GM12873 (cell line): ENCODE data around the gene KDM5B.

Source experiments
- CTCF ChIP-seq: IDR thresholded peaks from 2 replicates; pipeline ENCODE4 v1.5.1; 2012; ENCODE audit warnings: low read depth, mild to moderate bottlenecking, moderate library complexity, low read length, control low read depth; ENCODE audit not compliant: insufficient read depth; ENCODE audit errors: missing control alignments

The KDM5B gene

GRCh38 chr1:202706851-202707250 is 101.4 kb downstream of the KDM5B start:
- TF ChIP-seq CTCF = no peak

GRCh38 chr1:202704601-202705000 is 103.6 kb downstream of the KDM5B start:
- no peak for TF ChIP-seq CTCF

DNA sequence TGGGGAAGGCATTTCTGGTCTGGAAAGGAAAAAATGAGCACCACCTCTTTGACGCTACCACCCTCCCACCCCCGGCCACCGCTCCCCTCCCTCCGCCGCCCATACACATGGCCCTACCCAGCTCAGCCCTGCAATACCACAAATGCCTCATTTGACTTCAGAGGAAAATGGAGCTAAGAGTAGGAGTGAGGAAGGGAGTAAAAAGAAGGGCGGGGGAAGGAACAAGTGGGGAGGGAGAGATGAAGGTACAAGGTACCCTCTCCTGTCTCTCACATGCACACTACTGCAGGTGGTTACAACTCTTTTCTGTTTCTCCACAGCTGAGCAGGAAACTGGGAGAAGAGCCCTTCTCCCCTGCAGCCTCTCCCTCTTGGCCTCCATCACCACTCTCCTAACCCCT is 105.0 kb downstream of the KDM5B start:
- no peak for TF ChIP-seq CTCF

DNA sequence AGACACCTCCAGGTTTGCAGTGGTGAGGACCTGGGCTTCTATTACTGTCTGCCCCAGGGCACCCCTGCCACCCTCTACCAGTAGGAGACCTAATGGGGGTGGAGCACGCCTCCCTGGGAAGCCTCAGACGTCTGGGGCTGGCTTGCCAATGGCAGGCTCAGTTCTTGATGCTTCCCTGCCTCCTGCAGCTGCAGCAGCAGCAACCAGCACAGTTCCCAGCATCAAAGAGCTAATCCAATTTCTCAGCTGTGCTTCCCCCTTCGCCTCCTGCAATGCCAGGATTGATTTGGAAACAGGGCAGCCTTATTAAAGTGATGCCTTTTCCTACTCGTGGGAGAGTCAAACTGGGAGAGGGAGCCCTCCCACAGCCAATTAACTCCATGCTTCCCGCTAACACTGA is 106.1 kb downstream of the KDM5B start:
- no peak for TF ChIP-seq CTCF

GRCh38 chr1:202701200-202701599 is 107.0 kb downstream of the KDM5B start:
- TF ChIP-seq CTCF = no peak

DNA sequence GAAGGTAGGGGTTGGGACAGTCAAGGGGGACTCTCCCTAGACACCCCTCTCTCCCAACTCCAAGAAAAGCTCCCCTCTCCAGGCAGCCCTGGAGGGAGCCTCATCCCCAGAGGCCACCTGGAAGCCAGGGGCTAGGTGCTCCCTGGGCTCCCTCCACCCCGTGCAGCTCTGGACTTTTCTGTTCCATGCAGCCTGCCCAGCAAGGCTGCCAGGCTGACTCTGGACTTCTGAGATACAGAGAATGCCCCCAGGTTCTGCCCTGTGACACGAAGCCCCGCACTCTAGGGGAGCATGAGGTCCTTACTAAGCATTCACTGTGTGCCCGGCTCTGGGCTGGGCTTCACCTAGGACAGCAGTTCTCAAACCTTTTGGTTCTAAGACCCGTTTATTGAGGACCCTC is 108.2 kb downstream of the KDM5B start:
- no peak for TF ChIP-seq CTCF

DNA sequence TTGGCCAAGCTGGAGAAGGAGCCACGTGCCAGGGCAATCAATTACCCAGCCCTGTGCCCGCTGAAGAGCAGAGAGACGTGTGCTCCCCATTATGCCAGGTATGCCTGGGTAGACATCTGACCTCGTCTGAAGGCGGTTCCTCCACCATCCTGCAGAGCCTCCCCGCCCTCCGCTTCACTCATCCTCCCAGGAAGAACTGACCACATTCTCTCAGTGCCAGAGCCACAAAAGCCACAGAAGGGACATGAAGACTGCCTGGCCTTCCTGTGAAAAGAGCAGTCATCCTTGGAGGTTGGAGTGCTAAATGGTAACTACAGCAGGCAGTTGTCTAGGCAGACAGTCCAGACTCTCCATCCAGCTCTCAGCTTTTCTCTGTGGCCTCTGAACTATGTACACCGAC is 109.9 kb downstream of the KDM5B start:
- TF ChIP-seq CTCF = no peak
